Vagina (tissue), 2 donors: ENCODE results near the gene SALL2. TPM values are rescaled to one million over a fixed set of nuclear protein-coding genes. Genes with fewer than 3 reads are reported as not detected.

ENCODE experiments used
- DNase-seq, 2 donors: peaks; one replicate each; pipeline ENCODE4 v3.0.0-alpha.2; 2017; ENCODE audit errors: extremely low spot score in 2 of 2
- H3K27ac ChIP-seq: fragments of 200-600 bp; sonication (generic); one replicate; pipeline ENCODE4 v1.5.1; 2019
- H3K27me3 ChIP-seq: fragments of 200-600 bp; sonication (generic); one replicate; pipeline ENCODE4 v1.5.1; 2019
- H3K36me3 ChIP-seq, 2 donors: fragments of 200-600 bp; sonication (generic); one replicate each; pipeline ENCODE4 v1.5.1; 2017 to 2019
- H3K4me1 ChIP-seq: fragments of 200-600 bp; sonication (generic); one replicate; pipeline ENCODE4 v1.5.1; 2019
- H3K4me3 ChIP-seq, 2 donors: fragments of 200-600 bp; sonication (generic); 1 replicate in 1 of 2; 2 replicates in 1 of 2; pipeline ENCODE4 v1.5.1; 2016 to 2019
- H3K9me3 ChIP-seq: fragments of 200-600 bp; sonication (generic); one replicate; pipeline ENCODE4 v1.5.1; 2019
- POLR2A ChIP-seq, 2 donors: fragments of 450-650 bp; IDR thresholded peaks; one replicate each; pipeline ENCODE4 v1.6.1; 2017; ENCODE audit warnings: antibody characterized with exemption in 2 of 2, mild to moderate bottlenecking in 2 of 2, moderate library complexity in 2 of 2
- POLR2AphosphoS5 ChIP-seq, 2 donors: sonication (generic); formaldehyde crosslinking; IDR thresholded peaks; one replicate each; pipeline ENCODE4 v1.9.0; 2017; ENCODE audit warnings: antibody characterized with exemption in 2 of 2, mild to moderate bottlenecking in 2 of 2, low read depth in 1 of 2; ENCODE audit not compliant: insufficient read depth in 1 of 2
- intact Hi-C: fragments of 100-400 bp; cut with DNase I; formaldehyde crosslinking; loops from one replicate; pipeline ENCODE4 v1.15.1; 2023
- total RNA-seq: library from RNA; depleted of rRNA; stranded (reverse); fragments of >200 nt; gene quantifications from one replicate; pipeline ENCODE4 v1.2.3, GENCODE V29; 2016
- TF ChIP-seq, protein P1 (sequence below), 3 experiments: fragments of 450-650 bp in 2 of 3; fragments of 200-600 bp in 1 of 3; sonication (generic) in 1 of 3; IDR thresholded peaks; one replicate each; pipeline ENCODE4 v1.5.1; 2017 to 2019; ENCODE audit warnings: antibody characterized with exemption in 3 of 3, mild to moderate bottlenecking in 2 of 3, moderate library complexity in 2 of 3

SALL2 gene
- total RNA-seq, 1 donor from 2014 or later = 9.8 TPM

DNA sequence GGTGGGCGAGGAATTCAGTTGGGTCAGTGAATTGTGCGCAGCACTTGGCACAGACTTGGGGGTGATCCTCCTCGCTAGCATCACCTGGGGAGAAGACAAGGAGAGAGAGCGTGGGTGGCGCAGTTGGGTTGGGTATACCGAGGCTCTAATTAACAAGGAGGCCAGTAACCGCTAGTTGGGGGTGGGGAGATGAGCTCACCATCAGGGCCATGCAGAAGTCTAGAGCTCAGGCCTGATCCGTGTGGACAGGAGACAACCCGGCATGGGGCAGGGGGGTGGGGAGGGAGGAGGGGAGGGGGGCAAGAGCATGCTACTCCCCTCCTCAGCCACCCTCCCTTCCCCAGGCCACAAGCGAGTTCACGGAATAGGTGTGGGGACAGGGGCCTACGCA lies 580 bp downstream of the SALL2 start:
- peak overlapping the region; percentile 84 for H3K27ac ChIP-seq
- H3K36me3 ChIP-seq = no peaks in the 10 kb centered on the region
- TF ChIP-seq POLR2AphosphoS5 (IDR thresholded peaks at IDR 0.05; ENCODE audit: insufficient read depth in 1 of 2, low read depth in 1 of 2) = no peak
- TF ChIP-seq, protein P1, sequence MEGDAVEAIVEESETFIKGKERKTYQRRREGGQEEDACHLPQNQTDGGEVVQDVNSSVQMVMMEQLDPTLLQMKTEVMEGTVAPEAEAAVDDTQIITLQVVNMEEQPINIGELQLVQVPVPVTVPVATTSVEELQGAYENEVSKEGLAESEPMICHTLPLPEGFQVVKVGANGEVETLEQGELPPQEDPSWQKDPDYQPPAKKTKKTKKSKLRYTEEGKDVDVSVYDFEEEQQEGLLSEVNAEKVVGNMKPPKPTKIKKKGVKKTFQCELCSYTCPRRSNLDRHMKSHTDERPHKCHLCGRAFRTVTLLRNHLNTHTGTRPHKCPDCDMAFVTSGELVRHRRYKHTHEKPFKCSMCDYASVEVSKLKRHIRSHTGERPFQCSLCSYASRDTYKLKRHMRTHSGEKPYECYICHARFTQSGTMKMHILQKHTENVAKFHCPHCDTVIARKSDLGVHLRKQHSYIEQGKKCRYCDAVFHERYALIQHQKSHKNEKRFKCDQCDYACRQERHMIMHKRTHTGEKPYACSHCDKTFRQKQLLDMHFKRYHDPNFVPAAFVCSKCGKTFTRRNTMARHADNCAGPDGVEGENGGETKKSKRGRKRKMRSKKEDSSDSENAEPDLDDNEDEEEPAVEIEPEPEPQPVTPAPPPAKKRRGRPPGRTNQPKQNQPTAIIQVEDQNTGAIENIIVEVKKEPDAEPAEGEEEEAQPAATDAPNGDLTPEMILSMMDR (IDR thresholded peaks at IDR 0.05) = no peak
- no peak for TF ChIP-seq POLR2A (IDR thresholded peaks at IDR 0.05)
- H3K4me1 ChIP-seq = peaks cover 6% of the 10 kb centered on the region
- peak overlapping the region; percentile 79 to 90 for H3K4me3 ChIP-seq
- no peaks in the 10 kb centered on the region for H3K9me3 ChIP-seq
- intact Hi-C loops = no loop called here
- DNase-seq = no peak
- no peaks in the 10 kb centered on the region for H3K27me3 ChIP-seq

DNA sequence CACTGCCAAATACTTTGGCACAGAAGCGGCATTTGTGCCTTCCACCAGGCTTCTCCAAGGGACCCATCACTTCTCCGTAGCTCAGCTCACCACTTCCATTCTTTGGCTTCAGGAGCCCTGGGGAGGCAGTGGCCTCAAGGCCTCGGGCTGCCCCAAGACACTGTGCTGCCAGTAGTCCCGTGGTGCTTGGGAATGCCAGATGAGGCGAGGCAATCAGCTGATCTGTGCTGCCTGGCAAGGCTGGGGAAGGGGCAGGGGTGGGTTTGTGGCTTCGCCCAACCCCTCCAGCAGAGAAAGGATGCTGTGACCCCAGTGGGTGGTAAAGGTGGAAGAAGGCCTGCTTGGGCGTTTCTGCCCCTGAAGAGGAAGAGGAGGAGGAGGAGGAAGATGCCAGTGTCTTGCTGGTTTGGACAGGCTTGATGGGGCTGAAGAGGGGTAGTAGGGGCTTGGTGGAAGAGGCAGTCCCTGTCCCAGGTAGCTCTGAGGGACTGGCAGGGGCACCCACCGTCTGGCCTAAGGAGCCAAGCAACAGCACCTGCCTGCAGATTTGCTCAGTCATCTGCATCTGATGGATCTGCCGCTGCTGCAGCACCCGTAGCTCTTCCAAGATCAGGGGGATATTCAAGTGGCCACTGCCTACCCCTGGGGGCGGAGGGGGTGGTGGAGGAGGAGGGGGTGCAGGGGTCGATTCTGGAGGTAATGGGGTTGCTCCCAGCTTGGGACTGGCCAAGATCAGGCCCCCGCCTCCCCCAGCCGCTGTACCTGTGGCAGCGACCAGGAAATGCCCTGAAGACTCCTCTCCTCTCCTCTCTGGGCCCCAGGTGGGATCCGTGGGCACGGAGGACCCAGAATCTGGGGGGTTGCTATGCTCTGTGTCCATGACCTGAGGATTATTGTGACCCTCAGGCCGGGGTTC lies 1.3 kb downstream of the SALL2 start:
- H3K4me1 ChIP-seq = peaks cover 6% of the 10 kb centered on the region
- no peaks in the 10 kb centered on the region for H3K27me3 ChIP-seq
- DNase-seq = no peak
- no peaks in the 10 kb centered on the region for H3K9me3 ChIP-seq
- H3K27ac ChIP-seq = no peak overlapping the region
- intact Hi-C loops = no loop called here
- no peaks in the 10 kb centered on the region for H3K36me3 ChIP-seq
- TF ChIP-seq, protein P1 (IDR thresholded peaks at IDR 0.05) = no peak
- no peak for TF ChIP-seq POLR2A (IDR thresholded peaks at IDR 0.05)
- no peak for TF ChIP-seq POLR2AphosphoS5 (IDR thresholded peaks at IDR 0.05; ENCODE audit: insufficient read depth in 1 of 2, low read depth in 1 of 2)
- H3K4me3 ChIP-seq = peak overlapping the region; percentile 79 to 90

DNA sequence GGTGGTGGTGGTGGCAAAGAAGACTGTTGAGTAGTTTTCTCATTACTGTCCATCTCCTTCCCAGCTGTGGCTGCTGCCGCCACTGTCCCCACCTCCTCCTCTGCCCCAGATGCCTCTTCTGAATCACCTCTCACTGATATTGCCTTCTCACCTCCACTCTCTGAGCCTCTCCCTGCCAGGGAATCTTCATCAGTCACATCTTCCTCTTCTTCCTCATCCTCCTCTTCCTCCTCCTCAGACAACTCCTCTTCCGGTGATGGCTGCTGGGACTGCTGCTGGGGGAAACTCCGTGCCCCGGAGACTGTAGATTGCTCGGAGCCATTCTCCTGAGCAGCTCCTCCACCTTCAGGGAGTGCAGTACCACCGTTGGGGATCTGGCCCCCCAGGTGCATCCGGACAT lies 2.9 kb downstream of the SALL2 start:
- no peak overlapping the region for H3K4me3 ChIP-seq
- H3K27ac ChIP-seq = no peak overlapping the region
- no peaks in the 10 kb centered on the region for H3K27me3 ChIP-seq
- intact Hi-C loops = no loop called here
- DNase-seq = no peak
- H3K4me1 ChIP-seq = peaks cover 6% of the 10 kb centered on the region
- H3K9me3 ChIP-seq = no peaks in the 10 kb centered on the region
- TF ChIP-seq POLR2AphosphoS5 (IDR thresholded peaks at IDR 0.05; ENCODE audit: insufficient read depth in 1 of 2, low read depth in 1 of 2) (no peak), POLR2A (IDR thresholded peaks at IDR 0.05) (no peak)
- TF ChIP-seq, protein P1 (IDR thresholded peaks at IDR 0.05) = no peak
- no peaks in the 10 kb centered on the region for H3K36me3 ChIP-seq

DNA sequence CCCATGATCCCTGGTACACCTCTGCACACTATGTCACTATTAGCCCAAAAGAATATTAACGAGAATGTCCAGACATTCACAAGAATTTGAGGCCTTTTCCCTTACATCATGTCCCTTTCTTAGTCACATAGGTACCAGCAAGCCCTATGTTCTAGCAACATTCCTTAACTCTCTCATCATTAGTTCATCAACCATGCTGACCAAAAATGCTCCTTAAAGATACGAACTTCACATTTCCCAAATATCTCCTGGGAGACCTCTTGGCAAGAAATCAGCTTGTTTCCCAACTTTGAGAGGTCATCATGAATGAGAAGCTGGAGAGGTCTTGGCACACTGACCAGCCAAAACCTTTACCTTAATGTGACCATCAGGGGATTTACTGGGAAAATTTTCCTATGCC lies 4.6 kb downstream of the SALL2 start:
- no peaks in the 10 kb centered on the region for H3K9me3 ChIP-seq
- TF ChIP-seq, protein P1 (IDR thresholded peaks at IDR 0.05) = no peak
- no peak for DNase-seq
- intact Hi-C loops = no loop called here
- H3K4me1 ChIP-seq = no peaks in the 10 kb centered on the region
- no peak overlapping the region for H3K4me3 ChIP-seq
- H3K27ac ChIP-seq = no peak overlapping the region
- no peaks in the 10 kb centered on the region for H3K36me3 ChIP-seq
- no peaks in the 10 kb centered on the region for H3K27me3 ChIP-seq

DNA sequence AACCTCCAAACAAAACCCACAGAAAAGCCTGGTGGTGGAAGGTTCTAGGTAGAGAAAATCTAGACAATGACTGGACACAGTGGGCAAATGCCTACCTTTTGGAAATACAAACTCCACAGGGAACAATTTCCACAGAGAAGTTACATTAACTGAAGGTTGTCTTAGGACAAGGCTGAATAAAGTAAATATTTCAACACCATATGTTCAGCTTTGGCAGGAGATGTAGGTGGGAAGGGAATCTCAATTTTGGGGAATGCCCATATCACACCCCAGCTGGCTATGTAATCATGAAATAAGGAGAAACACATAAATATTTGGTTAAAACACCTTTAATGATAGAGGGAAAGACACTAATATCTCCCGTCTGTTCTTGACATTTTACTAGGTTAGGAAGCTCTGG lies 5.4 kb downstream of the SALL2 start:
- no peaks in the 10 kb centered on the region for H3K4me1 ChIP-seq
- DNase-seq = no peak
- TF ChIP-seq POLR2AphosphoS5 (IDR thresholded peaks at IDR 0.05; ENCODE audit: insufficient read depth in 1 of 2, low read depth in 1 of 2) (no peak), POLR2A (IDR thresholded peaks at IDR 0.05) (no peak)
- TF ChIP-seq, protein P1 (IDR thresholded peaks at IDR 0.05) = no peak
- H3K27ac ChIP-seq = no peak overlapping the region
- no peaks in the 10 kb centered on the region for H3K27me3 ChIP-seq
- H3K4me3 ChIP-seq = no peak overlapping the region
- no peaks in the 10 kb centered on the region for H3K36me3 ChIP-seq
- H3K9me3 ChIP-seq = no peaks in the 10 kb centered on the region
- intact Hi-C loops = no loop called here
